Smooth muscle cell (in vitro differentiated cells): ENCODE results near the gene CA7. TPM values are rescaled to one million over a fixed set of nuclear protein-coding genes. Genes with fewer than 3 reads are reported as not detected.

ENCODE experiments used
- DNase-seq: peaks from one replicate; lab custom pipeline; 2025; ENCODE audit not compliant: unreplicated experiment; lab: John Stamatoyannopoulos, UW
- H2AFZ ChIP-seq: fragments of 200-600 bp; sonication (generic); 2 replicates; pipeline ENCODE4 v1.6.0; 2016; ENCODE audit warnings: antibody characterized with exemption, low read depth, mild to moderate bottlenecking
- H3F3A ChIP-seq: fragments of 200-600 bp; sonication (generic); 2 replicates; pipeline ENCODE4 v1.6.0; 2017; ENCODE audit warnings: antibody characterized with exemption, low read depth
- H3K27ac ChIP-seq: fragments of 200-600 bp; sonication (generic); 2 replicates; pipeline ENCODE4 v1.5.1; 2016; ENCODE audit warnings: low read depth, mild to moderate bottlenecking
- H3K27me3 ChIP-seq: fragments of 200-600 bp; sonication (generic); 2 replicates; pipeline ENCODE4 v1.6.1; 2016; ENCODE audit warnings: low read depth, mild to moderate bottlenecking
- H3K36me3 ChIP-seq: fragments of 200-600 bp; sonication (generic); 2 replicates; pipeline ENCODE4 v1.5.1; 2016; ENCODE audit warnings: low read depth
- H3K4me1 ChIP-seq: fragments of 200-600 bp; sonication (generic); 2 replicates; pipeline ENCODE4 v1.5.1; 2016; ENCODE audit warnings: low read depth
- H3K4me2 ChIP-seq: fragments of 200-600 bp; sonication (generic); 2 replicates; pipeline ENCODE4 v1.6.0; 2016; ENCODE audit warnings: mild to moderate bottlenecking
- H3K4me3 ChIP-seq: fragments of 200-600 bp; sonication (generic); 2 replicates; pipeline ENCODE4 v1.5.1; 2016; ENCODE audit warnings: mild to moderate bottlenecking
- H3K79me2 ChIP-seq: fragments of 200-600 bp; sonication (generic); 2 replicates; pipeline ENCODE4 v1.6.0; 2016; ENCODE audit warnings: low read depth, mild to moderate bottlenecking
- H3K9ac ChIP-seq: fragments of 200-600 bp; sonication (generic); 2 replicates; pipeline ENCODE4 v1.6.0; 2016; ENCODE audit warnings: low read depth
- H3K9me3 ChIP-seq: fragments of 200-600 bp; sonication (generic); replicated peaks from 2 replicates; pipeline ENCODE4 v1.5.1; 2016; ENCODE audit warnings: low read depth
- H4K20me1 ChIP-seq: fragments of 200-600 bp; sonication (generic); 2 replicates; pipeline ENCODE4 v1.6.0; 2016; ENCODE audit warnings: low read depth
- WGBS: methylation state at CpG from one replicate; pipeline ENCODE4 v1.1.7; 2016; ENCODE audit warnings: low lambda C conversion rate; 5-methylcytosine and 5-hydroxymethylcytosine counted together
- polyA plus RNA-seq: library from polyadenylated mRNA; unstranded; fragments of >200 nt; fragmentation: Nextera tagmentation; extraction: Ambion mirVana; gene quantifications from 2 replicates; pipeline ENCODE4 v1.2.1, GENCODE V29; 2016
- total RNA-seq: library from RNA; depleted of rRNA; stranded (reverse); fragments of >200 nt; gene quantifications from 2 replicates; pipeline ENCODE4 v1.2.3, GENCODE V29; 2014
- TF ChIP-seq, protein P1 (sequence below): fragments of 200-600 bp; sonication (generic); IDR thresholded peaks from 2 replicates; pipeline ENCODE4 v1.5.1; 2017; ENCODE audit warnings: borderline replicate concordance, mild to moderate bottlenecking, antibody characterized with exemption; ENCODE audit not compliant: insufficient read depth, poor library complexity, severe bottlenecking

Gene CA7
- total and polyA plus RNA-seq, 2 experiments from 2014 or later, result not detected

DNA sequence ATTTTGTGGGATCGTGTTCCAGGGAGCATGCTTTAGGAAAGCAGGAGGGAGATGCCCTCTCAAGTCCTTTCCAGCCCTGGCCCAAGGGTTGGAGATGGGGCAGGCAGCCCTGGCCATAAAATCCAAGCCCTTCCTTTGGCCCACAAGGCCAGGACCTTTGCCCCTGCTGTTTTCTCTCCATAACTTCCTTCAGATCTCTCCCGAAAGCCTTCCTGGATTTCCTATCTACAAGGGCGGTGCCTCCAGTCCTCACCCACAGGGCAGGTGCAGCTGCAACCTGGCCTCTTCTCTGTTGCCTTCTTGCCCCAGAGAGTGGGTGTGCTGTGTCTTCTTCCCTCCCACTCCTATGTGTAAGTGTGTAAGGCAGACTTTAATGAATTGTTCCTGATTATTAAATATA lies 27.6 kb downstream of the CA7 start:
- no peak overlapping the region for H3K27ac ChIP-seq
- DNase-seq, result no peak
- no peak overlapping the region for H3K9ac ChIP-seq
- H3K79me2 ChIP-seq, result no peaks in the 10 kb centered on the region
- H3K4me3 ChIP-seq, result no peak overlapping the region
- no peaks in the 10 kb centered on the region for H3K4me1 ChIP-seq
- no peaks in the 10 kb centered on the region for H3K9me3 ChIP-seq
- no peaks in the 10 kb centered on the region for H4K20me1 ChIP-seq
- TF ChIP-seq, protein P1, sequence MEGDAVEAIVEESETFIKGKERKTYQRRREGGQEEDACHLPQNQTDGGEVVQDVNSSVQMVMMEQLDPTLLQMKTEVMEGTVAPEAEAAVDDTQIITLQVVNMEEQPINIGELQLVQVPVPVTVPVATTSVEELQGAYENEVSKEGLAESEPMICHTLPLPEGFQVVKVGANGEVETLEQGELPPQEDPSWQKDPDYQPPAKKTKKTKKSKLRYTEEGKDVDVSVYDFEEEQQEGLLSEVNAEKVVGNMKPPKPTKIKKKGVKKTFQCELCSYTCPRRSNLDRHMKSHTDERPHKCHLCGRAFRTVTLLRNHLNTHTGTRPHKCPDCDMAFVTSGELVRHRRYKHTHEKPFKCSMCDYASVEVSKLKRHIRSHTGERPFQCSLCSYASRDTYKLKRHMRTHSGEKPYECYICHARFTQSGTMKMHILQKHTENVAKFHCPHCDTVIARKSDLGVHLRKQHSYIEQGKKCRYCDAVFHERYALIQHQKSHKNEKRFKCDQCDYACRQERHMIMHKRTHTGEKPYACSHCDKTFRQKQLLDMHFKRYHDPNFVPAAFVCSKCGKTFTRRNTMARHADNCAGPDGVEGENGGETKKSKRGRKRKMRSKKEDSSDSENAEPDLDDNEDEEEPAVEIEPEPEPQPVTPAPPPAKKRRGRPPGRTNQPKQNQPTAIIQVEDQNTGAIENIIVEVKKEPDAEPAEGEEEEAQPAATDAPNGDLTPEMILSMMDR, result no peak
- H3K27me3 ChIP-seq, result no peaks in the 10 kb centered on the region
- no peak overlapping the region for H3K4me2 ChIP-seq
- peaks cover 18% of the 10 kb centered on the region for H3F3A ChIP-seq
- H3K36me3 ChIP-seq, result no peaks in the 10 kb centered on the region
- no peak overlapping the region for H2AFZ ChIP-seq
- 95% methylated on average over 3 of the region's 3 CpGs for WGBS

DNA sequence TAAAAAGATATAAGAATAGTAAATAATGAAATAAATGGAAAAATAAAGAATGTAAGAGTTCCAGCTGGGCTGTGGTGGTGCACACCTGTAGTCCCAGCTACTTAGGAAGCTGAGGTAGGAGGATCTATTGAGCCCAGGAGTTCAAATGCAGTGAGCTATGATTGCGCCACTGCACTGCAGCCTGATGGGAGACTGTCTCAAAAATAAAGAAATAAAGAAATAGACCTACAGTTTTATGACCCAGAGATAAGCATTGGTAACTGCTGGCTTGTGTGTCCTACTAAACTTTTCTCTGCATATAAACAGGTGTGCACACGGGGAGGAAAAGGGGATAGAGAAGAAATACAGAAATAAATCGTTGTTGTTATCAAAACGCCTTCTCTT lies 28.3 kb downstream of the CA7 start:
- Histone ChIP-seq H4K20me1 (no peaks in the 10 kb centered on the region), H2AFZ (peak overlapping the region; percentile 76), H3K4me3 (peak overlapping the region; percentile 44), H3K9ac (no peak overlapping the region), H3K36me3 (no peaks in the 10 kb centered on the region), H3K4me2 (peak overlapping the region; percentile 84), H3K27ac (no peak overlapping the region), H3K27me3 (no peaks in the 10 kb centered on the region), H3K79me2 (no peaks in the 10 kb centered on the region), H3K4me1 (no peaks in the 10 kb centered on the region), H3F3A (peaks cover 18% of the 10 kb centered on the region), H3K9me3 (no peaks in the 10 kb centered on the region)
- TF ChIP-seq, protein P1, result no peak
- 62% methylated on average over 4 of the region's 4 CpGs for WGBS
- DNase-seq, result no peak

GRCh38 chr16:66872943-66873684 lies 28.9 kb downstream of the CA7 start:
- no peak overlapping the region for H3K9ac ChIP-seq
- H3K27ac ChIP-seq, result no peak overlapping the region
- H4K20me1 ChIP-seq, result no peaks in the 10 kb centered on the region
- H3K79me2 ChIP-seq, result no peaks in the 10 kb centered on the region
- no peaks in the 10 kb centered on the region for H3K4me1 ChIP-seq
- TF ChIP-seq, protein P1, result peak; percentile 94
- 6% methylated on average over 29 of the region's 39 CpGs for WGBS
- H2AFZ ChIP-seq, result peak overlapping the region; percentile 76
- H3F3A ChIP-seq, result peaks cover 20% of the 10 kb centered on the region
- peak overlapping the region; percentile 44 for H3K4me3 ChIP-seq
- H3K4me2 ChIP-seq, result peak overlapping the region; percentile 84
- no peaks in the 10 kb centered on the region for H3K27me3 ChIP-seq
- no peaks in the 10 kb centered on the region for H3K9me3 ChIP-seq
- H3K36me3 ChIP-seq, result no peaks in the 10 kb centered on the region
- peak; percentile 64 for DNase-seq

DNA sequence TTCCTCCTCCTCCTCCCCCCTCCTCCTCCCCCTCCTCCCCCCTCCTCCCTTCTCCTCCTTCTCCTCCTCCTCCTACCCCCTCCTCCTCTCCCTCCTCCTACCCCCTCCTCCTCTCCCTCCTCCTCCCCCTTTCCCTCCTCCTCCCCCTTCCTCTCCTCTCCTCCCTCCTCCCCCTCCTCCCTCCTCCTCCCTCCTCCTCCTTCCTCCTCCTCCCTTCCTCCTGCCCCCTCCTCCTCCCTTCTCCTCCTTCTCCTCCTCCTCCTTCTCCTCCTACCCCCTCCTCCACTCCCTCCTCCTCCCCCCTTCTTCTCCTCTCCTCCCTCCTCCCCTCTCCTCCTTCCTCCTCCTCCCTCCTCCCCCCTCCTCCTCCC lies 29.5 kb downstream of the CA7 start:
- Histone ChIP-seq H3K9ac (no peak overlapping the region), H3K27ac (peak overlapping the region; percentile 65), H3K36me3 (no peaks in the 10 kb centered on the region), H2AFZ (no peak overlapping the region), H3K4me1 (no peaks in the 10 kb centered on the region), H3K9me3 (no peaks in the 10 kb centered on the region), H3F3A (peaks cover 25% of the 10 kb centered on the region), H3K79me2 (no peaks in the 10 kb centered on the region), H3K4me2 (no peak overlapping the region), H4K20me1 (no peaks in the 10 kb centered on the region), H3K4me3 (no peak overlapping the region), H3K27me3 (no peaks in the 10 kb centered on the region)
- DNase-seq, result no peak
- TF ChIP-seq, protein P1, result no peak
